Measurements from ENCODE around the gene NUP188.

Gene NUP188

GRCh38 chr9:128947527-128948301, at the start of gene NUP188, which contains the start of gene DOLK (continued):
- TF ChIP-seq PATZ1 (tag by site-specific recombination; IDR thresholded peaks at IDR 0.05) (peak; percentile 95), OVOL3 (tag by site-specific recombination; IDR thresholded peaks at IDR 0.05) (no peak), ZNF704 (tag by site-specific recombination; IDR thresholded peaks at IDR 0.05) (peak; percentile 82; the same call in 1 of the 2 replicates), ZNF555 (tag by site-specific recombination; conservative IDR thresholded peaks at IDR 0.05) (no peak), ZBTB11 (tag by site-specific recombination; conservative IDR thresholded peaks at IDR 0.05; ENCODE audit: low read depth) (peak; percentile 37; the same call in 1 of the 2 replicates), ZNF658 (tag by site-specific recombination; IDR thresholded peaks at IDR 0.05) (no peak), ZNF148 (tag by site-specific recombination; IDR thresholded peaks at IDR 0.05; ENCODE audit: borderline replicate concordance) (no peak; the same call in 1 of the 2 replicates), ZNF26 (tag by site-specific recombination; IDR thresholded peaks at IDR 0.05) (no peak), MYNN (tag by site-specific recombination; IDR thresholded peaks at IDR 0.05; ENCODE audit: borderline replicate concordance) (peak; percentile 31; the same call in 1 of the 2 replicates), GLIS1 (tag by site-specific recombination; IDR thresholded peaks at IDR 0.05) (peak; percentile 65), AEBP2 (tag by site-specific recombination; IDR thresholded peaks at IDR 0.05; ENCODE audit: borderline replicate concordance) (peak; percentile 52; the same call in 1 of the 2 replicates), ZNF571 (tag by site-specific recombination; IDR thresholded peaks at IDR 0.05) (no peak), ZNF837 (tag by site-specific recombination; IDR thresholded peaks at IDR 0.05) (0 out of 2 replicates have a peak, but pooled peaks have one; percentile 58), ZNF610 (tag by site-specific recombination; IDR thresholded peaks at IDR 0.05; ENCODE audit: borderline replicate concordance) (peak; percentile 88), ZNF335 (tag by site-specific recombination; conservative IDR thresholded peaks at IDR 0.05) (peak; percentile 78), KLF9 (tag by site-specific recombination; IDR thresholded peaks at IDR 0.05; ENCODE audit: low read depth) (peak; percentile 96), PRDM4 (tag by site-specific recombination; IDR thresholded peaks at IDR 0.05) (peak; percentile 35), ZNF174 (tag by site-specific recombination; IDR thresholded peaks at IDR 0.05) (no peak), ZNF354C (tag by site-specific recombination; IDR thresholded peaks at IDR 0.05; ENCODE audit: borderline replicate concordance, low read depth) (no peak), ZNF391 (tag by site-specific recombination; IDR thresholded peaks at IDR 0.05; ENCODE audit: borderline replicate concordance, low read depth) (no peak; the same call in 1 of the 2 replicates), ZFP37 (tag by site-specific recombination; IDR thresholded peaks at IDR 0.05) (peak; percentile 70; the same call in 1 of the 2 replicates), ZNF843 (tag by site-specific recombination; IDR thresholded peaks at IDR 0.05) (peak; percentile 70)

Data from HEK293 (cell line).